Subcutaneous adipose tissue (tissue), 4 donors: Measurements from ENCODE around the gene S1PR4. TPM values are rescaled to one million over a fixed set of nuclear protein-coding genes. Genes with fewer than 3 reads are reported as not detected.

Source experiments
- total RNA-seq, 4 donors: library from RNA; depleted of rRNA; stranded (reverse); fragments of >200 nt; gene quantifications; one replicate each; pipeline ENCODE4 v1.1.0, GENCODE V29; 2016
- TF ChIP-seq, protein P1 (sequence below): fragments of 450-650 bp; IDR thresholded peaks from one replicate; pipeline ENCODE4 v1.5.1; 2016; ENCODE audit warnings: low read depth, mild to moderate bottlenecking, control low read depth, antibody characterized with exemption, moderate library complexity

S1PR4 gene
- total RNA-seq, 4 donors from 2014 or later, result 0.49 to 4.9 (median 3.1) TPM

DNA sequence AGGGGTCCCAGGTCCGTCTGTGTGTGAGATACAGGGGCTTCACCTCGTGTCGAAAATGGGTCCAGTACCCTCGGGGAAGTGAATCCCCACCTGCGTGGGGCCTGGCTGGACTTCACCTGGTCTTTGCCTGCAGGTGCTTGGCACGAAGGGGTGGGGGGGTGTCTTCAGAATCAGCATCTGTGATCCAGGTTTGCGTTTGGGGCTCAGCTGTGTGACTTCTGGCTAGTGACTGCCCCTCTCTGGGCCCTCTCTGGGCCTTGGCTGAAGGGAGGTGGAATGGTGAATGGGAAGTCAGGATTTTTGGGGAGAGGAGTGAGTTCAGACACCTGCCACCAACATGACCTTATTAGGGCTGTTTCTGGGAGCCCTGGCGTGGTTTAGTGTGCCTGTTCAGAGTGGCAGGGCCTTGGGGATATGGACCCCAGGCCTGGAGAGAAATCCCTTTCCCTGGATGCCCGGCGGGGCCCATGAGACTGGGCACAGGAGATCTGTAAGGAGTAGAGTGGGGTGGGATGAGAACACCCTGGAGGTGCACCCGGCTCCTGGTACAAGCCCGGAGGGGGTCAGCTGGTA lies 48.6 kb downstream of the S1PR4 start:
- TF ChIP-seq, protein P1, sequence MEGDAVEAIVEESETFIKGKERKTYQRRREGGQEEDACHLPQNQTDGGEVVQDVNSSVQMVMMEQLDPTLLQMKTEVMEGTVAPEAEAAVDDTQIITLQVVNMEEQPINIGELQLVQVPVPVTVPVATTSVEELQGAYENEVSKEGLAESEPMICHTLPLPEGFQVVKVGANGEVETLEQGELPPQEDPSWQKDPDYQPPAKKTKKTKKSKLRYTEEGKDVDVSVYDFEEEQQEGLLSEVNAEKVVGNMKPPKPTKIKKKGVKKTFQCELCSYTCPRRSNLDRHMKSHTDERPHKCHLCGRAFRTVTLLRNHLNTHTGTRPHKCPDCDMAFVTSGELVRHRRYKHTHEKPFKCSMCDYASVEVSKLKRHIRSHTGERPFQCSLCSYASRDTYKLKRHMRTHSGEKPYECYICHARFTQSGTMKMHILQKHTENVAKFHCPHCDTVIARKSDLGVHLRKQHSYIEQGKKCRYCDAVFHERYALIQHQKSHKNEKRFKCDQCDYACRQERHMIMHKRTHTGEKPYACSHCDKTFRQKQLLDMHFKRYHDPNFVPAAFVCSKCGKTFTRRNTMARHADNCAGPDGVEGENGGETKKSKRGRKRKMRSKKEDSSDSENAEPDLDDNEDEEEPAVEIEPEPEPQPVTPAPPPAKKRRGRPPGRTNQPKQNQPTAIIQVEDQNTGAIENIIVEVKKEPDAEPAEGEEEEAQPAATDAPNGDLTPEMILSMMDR, result no peak

DNA sequence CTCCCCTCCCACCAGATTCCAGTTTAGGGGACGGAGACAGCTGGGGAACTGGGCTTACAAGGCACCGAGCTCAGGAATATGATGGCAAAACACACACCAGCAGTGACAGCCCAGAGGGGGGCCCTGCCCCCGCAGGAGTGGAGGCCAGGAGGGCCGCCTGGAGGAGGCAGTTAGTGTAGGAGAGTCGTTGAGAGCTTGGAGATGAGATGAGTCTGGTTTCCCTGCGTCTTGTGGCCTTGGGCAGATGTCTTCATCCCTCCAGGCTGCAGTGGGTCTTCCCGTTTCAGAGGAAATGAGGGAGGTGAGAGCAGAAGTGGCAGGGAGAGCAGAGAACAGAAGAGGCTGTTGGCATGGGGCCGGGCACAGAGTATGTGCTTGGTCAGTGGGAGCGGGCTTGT lies 50.8 kb downstream of the S1PR4 start:
- TF ChIP-seq, protein P1, result no peak

Other genes with a start within 250 kb of the S1PR4 start
- 1 to 10 TPM; 2.1 to 6.0 (median 3.1) TPM for gene ZNF77, start 233.8 kb upstream of the S1PR4 start, total RNA-seq
- gene TLE6, start 201.2 kb upstream of the S1PR4 start, total RNA-seq, result 1 to 10 TPM in 1 of 4 donors, not detected in 3; 1.8 TPM
- 10 to 100 TPM in 2 of 4 donors, 1 to 10 TPM in 2; 6.5 to 29.7 (median 16.3) TPM for gene TLE2, start 149.5 kb upstream of the S1PR4 start, total RNA-seq
- 100 to 1,000 TPM; 200 to 309 (median 226) TPM for gene TLE5, start 116.3 kb upstream of the S1PR4 start, total RNA-seq
- 10 to 100 TPM; 20.2 to 57.3 (median 27.4) TPM for gene GNA11, start 84.4 kb upstream of the S1PR4 start, total RNA-seq
- 10 to 100 TPM in 1 of 4 donors, 1 to 10 TPM in 3; 5.3 to 18.5 (median 8.4) TPM for gene GNA15, start 42.7 kb upstream of the S1PR4 start, total RNA-seq
- 10 to 100 TPM; 20.0 to 34.9 (median 24.5) TPM for gene NCLN, start 7.2 kb downstream of the S1PR4 start, total RNA-seq
- not detected for gene CELF5, start 45.9 kb downstream of the S1PR4 start, total RNA-seq
- gene NFIC, start 187.8 kb downstream of the S1PR4 start, total RNA-seq, result 100 to 1,000 TPM in 1 of 4 donors, 10 to 100 TPM in 3; 45.2 to 191 (median 76.8) TPM